NCI-H187 (cell line): ENCODE data around the gene LIMCH1.

Experiments
- DNase-seq, 2 experiments: peaks; one replicate each; lab custom pipeline; 2025; lab: John Stamatoyannopoulos, UW

The LIMCH1 gene

DNA sequence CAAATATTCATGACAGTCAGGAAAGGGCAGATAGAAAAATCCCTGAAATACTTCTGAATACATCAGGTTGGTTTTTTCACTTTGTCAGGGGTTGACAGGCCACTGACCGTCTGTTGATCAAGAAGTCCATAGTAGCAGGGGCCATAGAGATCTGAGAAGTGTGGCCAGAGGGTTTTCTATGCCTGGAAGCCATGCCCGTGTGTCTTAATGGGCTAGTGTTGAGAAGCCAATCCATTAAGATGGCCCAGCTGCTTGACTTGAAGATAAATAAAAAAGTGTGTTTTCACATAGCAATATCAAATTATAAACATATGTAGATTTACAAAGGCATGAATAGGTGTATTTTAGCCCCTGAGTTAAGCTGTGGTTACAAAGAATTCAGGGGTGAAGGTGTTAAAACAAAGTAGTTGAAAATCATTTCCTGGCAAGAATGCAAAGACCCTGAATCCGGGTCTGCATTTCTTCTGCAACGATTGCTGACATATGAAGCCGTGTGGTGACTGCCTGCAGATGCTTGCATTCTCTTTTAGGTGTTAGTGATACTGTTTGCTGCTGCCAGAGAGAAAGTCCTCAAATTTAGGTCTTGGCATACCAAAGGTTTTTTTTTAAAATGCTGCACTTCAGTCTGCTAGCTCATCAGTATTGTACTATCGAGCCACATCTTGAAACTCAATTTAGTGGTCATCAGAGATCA is 9.3 kb upstream of the LIMCH1 start:
- DNase-seq, result no peak

DNA sequence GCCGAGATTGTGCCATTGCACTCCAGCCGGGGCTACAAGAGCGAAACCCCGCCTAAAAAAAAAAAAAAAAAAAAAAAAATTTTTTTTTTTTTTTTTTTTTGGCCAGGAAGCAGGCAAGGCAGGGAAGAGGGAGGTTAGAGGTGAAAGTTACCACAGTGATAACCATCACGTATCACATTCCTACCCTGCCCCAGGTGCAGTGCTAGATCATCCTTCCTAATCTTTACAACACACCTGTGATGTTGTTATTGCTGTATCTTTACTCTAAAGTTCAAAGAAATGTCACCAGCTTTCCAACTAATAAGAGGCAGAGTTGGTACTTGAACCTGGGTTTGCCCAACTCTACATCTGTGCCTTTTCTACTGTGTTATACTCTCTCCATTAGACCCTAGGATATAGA is 7.2 kb upstream of the LIMCH1 start:
- no peak for DNase-seq

DNA sequence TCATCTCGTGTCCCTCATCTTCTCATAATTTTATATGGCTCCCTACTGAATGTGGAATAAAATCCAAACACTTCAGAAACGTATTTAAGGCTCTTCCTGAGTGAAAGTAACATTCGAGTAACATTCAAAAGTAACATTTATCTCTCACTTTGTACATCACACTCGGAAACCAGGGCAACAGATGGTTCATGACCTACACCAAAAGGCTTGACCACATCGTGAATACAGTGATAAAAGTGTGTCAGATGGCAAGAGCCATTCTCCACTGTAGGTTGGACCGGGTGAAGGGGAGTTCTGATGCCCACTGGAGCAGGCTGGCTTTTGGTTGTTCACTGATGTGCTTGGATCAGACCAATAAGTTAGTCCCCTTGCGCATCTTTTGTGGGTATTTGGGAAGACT is 5.6 kb upstream of the LIMCH1 start:
- no peak for DNase-seq

DNA sequence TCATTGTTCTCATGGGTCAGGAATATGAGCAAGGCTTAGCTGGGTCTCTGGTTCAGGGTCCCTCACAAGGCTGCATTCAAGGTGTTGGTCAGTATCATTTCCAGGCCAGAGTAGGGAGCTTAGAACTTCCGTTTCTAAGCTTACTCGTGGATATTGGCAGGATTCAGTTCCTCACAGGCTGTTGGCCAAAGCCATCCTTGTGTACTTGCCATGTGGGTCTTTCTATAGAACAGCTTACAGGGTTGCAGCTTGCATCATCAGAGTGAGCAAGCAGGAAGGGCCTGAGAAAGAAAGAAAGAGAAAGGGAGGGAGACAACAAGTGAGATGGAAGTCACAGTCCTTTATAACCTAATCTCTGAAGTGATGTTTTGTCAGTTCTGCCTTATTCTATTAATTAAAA is 5.1 kb upstream of the LIMCH1 start:
- DNase-seq, result no peak

DNA sequence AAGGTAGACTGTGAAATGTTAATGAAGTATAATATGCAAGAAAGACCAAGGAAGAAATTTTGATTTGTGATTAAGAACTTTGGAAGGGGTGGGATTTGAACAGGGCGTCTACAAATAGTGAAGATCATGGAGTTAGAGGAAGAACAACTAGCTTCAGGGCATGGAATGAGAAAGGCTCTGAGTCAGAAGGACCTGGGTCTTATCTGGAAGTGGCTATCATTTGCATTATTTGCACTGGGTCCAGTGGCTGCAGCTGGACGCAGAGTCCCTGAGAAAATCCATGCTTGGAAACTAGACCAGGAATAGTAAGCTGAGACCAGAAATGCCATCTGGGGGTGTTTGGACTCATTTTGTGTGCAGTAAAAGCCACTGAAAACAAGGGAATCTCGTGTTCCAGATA is 4.3 kb upstream of the LIMCH1 start:
- DNase-seq, result no peak

DNA sequence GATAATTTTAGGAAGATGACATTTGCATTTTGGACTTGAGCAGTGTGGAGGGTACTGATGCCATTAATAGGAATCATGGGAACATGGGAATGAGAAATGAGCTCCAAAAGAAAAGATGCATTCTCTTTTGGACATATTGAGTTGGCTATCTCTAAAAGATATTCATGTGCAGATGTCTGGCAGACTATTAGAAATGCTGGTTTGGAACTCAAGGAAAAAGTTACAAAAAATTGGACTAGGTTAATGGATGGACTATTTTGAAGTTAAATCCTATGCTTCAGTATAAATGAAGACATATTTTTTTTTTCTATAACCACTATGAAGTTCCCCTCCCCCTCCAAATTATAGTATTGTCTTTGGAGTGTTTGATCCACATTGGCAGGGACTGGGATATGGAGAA is 3.6 kb upstream of the LIMCH1 start:
- DNase-seq, result no peak

DNA sequence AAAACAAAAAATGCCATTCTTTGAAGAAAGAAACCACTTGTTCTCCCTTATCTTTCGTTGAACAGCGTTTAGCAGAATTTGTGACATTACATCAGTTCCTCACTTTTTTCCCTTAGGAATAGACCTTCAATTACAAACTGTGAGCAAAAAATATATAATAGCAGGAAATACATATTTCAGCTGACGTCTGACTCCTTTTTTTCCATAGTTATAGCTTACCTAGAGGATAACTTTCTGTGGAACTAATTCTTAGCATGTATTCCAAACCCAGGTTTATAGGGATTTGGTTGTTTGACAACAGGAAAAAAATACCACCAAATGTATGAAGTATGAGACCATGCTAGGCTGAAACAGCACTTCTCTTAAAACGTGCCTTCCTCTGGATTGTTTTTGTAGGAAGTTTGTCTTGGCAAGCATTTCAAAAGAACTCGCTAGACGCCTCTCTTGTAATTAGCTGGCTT is 2.0 kb upstream of the LIMCH1 start:
- no peak for DNase-seq

DNA sequence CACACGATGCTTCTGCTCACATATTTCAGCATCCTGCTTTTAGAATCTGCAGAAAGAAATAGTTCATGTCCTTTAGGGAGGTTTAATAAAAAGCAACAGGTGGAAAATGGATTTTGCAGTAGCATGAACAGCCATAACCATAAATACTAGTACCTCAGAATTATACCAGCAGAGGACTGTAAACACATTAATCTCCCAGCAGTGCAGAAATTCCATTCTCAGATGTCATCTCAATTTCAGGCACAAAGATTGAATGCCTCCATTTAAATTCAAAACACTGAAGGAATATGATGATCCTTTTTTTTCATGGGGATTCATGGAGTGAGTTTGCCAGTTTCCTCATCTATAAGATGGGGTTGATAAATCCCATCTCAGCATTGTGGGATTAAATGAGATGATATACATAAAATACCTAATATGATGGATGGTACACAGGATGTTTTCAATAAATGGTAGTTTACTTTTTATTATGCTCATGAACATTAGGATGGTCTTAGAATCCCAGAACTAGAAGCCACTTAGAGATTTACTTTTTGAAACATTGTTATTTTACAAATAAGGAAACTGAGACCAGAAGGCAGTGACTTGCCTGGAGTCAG is 566 bp upstream of the LIMCH1 start:
- DNase-seq, result no peak

DNA sequence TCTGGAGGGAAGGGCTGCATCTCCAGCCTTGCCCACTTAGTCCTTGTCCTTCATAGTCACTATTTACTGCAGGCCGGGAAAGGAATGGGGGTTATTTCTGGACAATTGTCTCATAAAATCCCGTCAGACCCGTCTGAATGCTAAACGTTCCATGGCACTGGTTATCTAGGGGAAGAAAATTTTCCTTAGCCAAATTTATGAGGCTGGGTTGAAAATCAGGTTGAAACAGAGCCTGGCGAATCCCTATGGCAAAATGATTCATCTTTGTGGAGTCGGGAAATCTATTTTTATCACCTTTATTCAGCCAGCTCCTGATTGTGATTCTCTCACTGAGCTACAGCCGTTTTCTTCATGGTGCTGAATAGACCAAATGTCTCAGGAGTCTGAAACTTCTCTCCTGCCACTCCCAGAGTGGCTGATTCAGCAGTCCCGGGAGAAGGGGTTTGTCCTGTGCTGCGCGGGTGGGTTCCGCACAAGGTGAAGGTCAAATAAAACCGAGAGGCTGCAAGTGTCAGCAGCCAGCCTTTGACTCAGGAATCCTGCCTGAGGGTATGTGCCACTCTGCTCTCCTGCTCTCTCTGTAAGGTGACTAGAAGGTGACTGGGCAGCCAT is 1.0 kb downstream of the LIMCH1 start:
- no peak for DNase-seq

DNA sequence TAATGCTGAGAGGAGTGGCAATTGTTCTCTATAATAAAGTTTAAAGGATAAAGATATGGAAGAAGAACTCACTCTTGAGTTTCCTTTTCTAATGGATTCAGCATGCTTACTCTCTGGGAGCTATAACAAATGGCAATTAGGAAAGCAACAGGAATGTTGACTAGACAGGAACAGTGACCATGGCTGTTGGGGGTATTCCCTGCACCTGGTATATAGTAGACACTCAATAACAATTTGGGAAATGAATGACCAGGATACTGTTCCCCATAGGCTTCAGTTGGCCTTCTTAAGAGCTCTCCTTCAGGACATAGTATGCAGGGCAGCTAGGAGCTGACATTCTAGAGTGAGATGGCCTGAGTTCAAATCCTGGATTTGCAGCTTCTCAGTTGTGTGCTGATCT is 1.8 kb downstream of the LIMCH1 start:
- DNase-seq, result no peak

DNA sequence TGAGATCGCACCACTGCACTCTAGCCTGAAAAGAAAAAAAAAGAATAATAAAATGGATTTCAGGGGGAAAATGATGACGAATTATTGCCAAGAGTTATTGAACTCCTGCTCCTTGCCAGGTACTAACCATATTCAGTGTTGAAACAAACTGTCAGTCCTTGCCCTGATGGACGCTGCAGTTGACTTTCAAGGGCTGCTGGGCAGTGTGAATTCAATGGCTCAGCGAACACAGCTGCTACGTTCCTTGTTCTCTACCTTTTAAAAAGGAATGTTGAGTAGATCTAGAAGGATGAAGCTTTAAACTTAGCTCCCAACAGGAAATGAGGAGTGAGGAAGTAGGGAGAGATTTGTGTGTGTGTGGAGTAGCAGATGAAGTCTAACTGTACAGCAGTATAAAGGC is 2.7 kb downstream of the LIMCH1 start:
- DNase-seq, result no peak

DNA sequence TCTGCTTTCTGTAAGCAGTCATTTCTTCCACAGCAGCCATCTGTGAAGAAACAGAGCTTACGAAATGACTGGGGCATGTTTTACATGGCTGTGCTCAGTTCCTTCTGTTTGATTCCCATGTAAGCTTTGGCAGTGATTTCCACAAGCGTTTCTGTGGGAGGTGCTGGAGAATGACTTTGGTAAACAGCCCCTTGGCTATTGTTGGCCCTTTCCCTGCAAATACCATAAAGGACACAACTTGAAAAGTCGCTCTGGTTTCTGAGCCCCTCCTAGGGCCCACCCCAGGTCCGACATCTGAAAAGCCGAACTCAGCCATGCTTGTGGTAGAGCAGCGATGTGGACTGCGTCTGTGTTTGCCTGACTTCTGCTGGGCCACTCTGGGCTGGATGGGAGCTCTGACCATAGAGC is 3.7 kb downstream of the LIMCH1 start:
- DNase-seq, result no peak

DNA sequence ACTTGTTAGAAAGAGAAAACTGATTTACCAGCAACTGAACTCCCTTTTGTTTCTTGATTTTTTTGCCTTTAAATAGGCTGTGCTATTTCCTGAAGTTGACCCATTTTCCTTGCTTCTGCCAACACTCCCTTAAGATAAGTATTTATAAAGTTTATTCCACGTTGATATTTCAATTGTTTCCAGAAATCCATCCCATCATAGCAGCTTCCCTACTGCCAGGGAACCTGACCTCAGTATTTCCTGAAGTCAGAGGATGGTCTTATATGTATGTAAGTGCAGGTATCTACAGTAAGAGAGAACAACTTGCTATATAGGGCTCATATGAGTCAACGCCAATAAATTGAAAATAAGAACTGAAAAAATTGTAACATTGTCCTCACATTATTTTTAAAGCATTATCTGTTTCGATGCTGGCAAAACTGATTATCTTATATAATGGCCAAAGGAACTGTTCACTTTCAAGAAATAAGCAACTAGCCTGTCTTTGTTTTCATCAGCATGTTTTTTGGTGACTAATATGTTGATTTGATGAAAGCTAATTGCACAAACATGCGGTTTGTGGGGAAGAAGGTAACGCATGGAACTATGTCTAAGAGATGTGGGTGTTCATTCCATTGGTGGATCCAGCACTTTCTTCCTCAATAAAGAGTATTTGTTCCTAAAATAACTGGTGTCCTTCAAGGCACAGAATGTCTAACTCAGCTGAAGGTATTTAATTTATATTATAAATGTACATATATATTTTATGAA is 4.7 kb downstream of the LIMCH1 start:
- DNase-seq, result no peak

DNA sequence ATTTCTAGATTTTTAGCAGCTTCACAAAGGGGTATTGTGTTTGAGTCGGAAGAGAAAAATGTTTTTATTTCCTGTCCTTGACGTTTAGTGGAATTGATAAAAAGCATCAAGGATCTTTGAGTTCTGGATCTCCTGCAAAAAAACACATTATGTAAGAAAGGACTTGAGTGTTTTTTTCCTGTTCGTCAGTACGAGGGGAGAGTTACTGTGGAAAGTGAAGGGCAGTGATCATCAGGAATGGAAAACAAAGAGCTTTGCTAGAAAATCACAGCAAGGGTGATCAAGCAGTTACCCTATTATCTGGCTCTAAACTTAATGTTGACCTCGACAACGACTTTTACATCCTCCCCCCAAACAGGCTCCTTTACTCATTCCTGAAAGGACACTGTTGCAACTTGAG is 7.3 kb downstream of the LIMCH1 start:
- no peak for DNase-seq

DNA sequence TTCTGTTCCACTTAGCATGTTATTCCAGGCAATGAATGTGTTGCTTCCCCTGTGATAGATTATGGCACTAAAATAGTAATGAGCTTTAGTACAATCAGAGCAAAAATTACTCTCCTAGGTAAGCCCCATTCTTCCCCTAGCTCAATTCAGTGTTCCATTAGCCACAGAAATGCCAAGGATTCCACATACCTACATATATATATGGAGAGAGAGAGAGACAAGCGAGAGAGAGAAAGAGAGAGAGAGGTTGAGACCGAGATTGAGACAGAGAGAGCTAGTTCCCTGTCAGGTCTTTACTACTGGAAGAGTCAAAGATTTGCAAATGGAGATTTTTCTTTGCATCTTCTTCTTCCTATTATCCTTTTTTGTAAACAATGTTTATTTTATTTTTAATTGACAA is 8.7 kb downstream of the LIMCH1 start:
- no peak for DNase-seq

DNA sequence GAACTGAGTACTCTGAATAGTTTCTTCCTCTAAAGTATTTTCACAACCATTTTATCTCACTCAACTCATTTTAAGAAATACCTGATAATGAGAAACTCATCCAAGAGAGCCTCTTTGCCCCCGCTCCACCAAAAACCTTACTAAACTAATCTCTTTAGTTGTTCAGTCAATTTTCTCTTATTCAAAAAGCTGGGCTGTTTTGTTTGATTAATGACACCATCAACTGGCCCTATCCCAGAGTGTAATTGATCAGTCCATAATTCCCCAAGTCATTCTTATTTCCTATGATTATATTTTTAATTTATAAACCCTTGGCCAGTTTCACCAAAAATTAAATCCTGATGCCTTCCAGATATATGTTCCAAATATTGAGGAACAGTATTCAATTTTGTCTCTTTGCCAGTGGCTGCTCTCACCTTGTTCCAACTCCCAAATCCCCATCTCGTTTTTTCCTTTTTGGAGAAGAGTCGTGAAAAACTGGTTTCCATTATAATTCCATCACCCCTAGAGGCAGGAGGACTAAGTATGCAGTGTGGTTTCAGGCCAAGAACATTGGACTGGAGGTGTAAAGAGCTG is 10.4 kb downstream of the LIMCH1 start:
- no peak for DNase-seq

DNA sequence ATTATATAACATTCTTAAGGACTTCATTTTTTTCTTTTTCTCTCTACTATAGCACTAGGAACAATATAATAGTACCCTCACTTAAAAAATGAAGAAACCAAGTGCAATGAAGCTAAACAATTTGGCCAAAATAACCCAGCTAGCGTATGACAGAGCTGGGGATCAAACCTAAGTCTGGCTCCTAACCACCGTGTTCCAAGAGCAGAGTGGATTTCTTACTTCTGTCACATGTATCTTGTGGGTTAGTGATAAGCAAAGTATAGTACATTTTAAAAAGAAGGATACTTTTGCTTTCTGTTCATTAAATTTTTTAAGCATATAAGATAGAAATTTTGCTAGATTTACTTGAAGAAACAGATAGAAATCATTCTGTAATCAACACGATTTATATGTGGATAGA is 11.5 kb downstream of the LIMCH1 start:
- no peak for DNase-seq

DNA sequence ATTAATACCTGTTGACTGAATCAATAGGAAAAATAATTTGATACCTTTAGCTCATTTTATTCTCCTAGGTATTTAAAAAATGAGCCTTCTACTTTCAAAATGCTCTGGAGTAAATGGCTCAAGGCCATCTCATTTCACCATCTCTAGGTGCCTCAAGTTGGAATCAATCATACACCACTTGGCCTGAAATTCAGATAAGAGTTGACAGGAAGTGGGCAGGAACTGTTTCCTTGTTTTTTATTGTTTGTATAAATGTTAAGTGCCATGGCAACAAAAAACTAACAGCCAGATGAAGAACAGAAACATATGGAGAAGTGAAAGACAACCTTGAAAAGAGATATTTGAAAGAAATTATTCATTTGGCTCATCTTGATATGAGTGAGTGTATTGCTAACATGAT is 12.4 kb downstream of the LIMCH1 start:
- DNase-seq, result no peak

DNA sequence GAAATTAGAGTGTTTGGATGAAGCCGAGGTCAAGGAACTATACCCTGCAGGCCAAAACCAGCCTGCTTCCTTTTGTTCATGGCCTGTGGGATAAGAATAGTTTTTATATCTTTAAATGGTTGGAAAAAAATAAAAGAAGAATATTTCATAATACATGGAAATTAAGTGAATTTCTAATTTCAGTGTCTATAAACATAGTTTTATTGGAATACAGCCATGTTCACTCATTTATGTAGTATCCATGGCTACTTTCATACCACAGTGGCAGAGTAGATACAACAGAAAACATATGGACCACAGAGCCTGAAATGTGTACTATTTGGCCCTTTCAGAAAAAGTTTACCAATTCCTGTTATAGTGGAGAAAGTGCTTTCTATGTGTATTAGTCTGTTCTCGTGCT is 13.6 kb downstream of the LIMCH1 start:
- DNase-seq, result no peak

DNA sequence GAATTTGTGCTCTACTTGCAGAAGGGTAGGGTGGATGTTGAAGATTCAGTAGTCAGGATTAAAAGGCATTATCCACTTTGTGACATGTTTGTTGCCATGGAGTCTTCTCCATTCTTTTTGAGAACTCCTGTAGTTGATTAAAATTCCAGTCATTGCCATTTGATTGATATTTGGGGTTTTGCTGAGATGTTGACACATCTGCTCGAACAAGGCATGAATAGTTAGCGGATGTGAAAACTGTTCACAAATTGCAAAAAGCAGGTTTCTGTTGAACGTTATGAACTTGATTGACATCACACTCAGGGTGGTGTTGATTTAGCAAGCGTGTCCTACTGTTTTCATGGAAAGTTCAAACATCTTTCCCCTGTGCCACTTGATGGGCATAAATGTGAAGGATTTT is 16.9 kb downstream of the LIMCH1 start:
- no peak for DNase-seq

DNA sequence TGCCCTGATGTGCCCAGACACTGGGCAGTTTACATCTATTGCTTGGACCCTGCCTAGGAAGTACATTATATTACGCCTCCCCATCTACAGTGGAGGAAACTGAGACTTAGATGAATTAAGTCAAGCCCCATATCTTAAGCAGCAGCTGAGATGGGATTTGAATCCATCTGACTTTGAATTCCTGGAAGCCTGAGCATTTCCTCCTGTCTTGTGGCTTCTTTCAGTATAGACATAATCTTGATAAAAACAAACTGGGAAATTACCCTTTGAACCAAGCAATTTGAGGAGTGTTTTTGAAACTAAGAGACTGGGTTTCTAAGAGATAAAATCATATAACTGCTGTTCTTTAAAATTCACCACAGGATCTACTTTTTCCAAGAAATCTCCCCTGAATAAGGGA is 18.6 kb downstream of the LIMCH1 start:
- DNase-seq, result no peak

DNA sequence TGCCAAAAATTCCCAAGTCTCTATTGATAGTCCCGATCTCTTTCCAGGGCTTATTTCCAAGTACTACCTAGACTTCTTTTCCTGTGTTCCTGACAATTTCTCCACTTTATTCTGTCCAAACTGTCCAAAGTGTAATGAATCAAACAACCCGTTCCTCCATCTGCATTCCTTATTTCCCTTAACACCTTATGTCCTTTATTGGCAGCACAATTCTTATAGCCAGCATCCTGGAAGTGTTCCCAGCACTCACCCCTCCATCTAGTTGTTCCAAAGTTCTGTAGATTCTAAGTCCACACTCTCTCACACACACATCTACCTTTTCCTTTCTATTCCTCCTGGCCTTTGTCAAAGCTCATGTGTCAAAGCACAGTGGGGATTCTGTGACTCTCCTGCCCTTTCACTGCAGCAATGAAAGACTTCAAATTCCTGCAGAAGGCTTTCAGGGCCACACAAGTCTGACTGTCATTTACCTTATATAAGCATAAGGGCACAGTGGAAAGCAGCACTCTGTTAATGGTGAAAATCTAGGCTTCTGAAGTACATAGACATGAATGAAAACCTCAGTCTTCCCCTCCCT is 22.1 kb downstream of the LIMCH1 start:
- no peak for DNase-seq
